ENCODE measurements around the gene NHS. TPM values are rescaled to one million over a fixed set of nuclear protein-coding genes. Genes with fewer than 3 reads are reported as not detected.

Gene NHS
- polyA plus RNA-seq, 1 donor = 1.4 TPM

- DNase-seq (ENCODE audit: low read depth) = no peak
These were observed 404.0 kb downstream of the NHS start for GRCh38 chrX:17778997-17779396.

- no peak for DNase-seq (ENCODE audit: low read depth)
These were observed 404.4 kb downstream of the NHS start for GRCh38 chrX:17779434-17779833.

Data from forelimb muscle (tissue), 1 donor.